SK-N-SH treated with all-trans-retinoic acid at 6 μM for 48 hours (cell line): ENCODE data around the gene DMD.

Experiments
- ATAC-seq: fragments of 200-7000 bp; cut with Tn5 transposase; 3 replicates; pipeline ENCODE4 v1.9.1; 2020; ENCODE audit warnings: mild to moderate bottlenecking, moderate library complexity
- ARNTL ChIP-seq: fragments of 450-650 bp; formaldehyde crosslinking; IDR thresholded peaks from 2 replicates; pipeline ENCODE4 v1.5.0; 2020; ENCODE audit warnings: low read depth, mild to moderate bottlenecking, moderate library complexity, borderline replicate concordance
- BACH2 ChIP-seq: fragments of 250-450 bp; sonication (Bioruptor Pico); IDR thresholded peaks from 2 replicates; pipeline ENCODE4 v1.9.0; 2021; ENCODE audit warnings: mild to moderate bottlenecking, borderline replicate concordance
- CREB5 ChIP-seq: fragments of 250-450 bp; sonication (Bioruptor Pico); IDR thresholded peaks from 2 replicates; pipeline ENCODE4 v1.5.1; 2020; ENCODE audit warnings: low read depth, mild to moderate bottlenecking, moderate library complexity
- CSDC2 ChIP-seq: fragments of 250-450 bp; sonication (Bioruptor Pico); IDR thresholded peaks from 2 replicates; pipeline ENCODE4 v1.5.0; 2020; ENCODE audit warnings: mild to moderate bottlenecking, moderate library complexity
- CSRNP3 ChIP-seq: fragments of 250-450 bp; sonication (Bioruptor Pico); IDR thresholded peaks from 2 replicates; pipeline ENCODE4 v1.5.1; 2021; ENCODE audit warnings: mild to moderate bottlenecking, moderate library complexity
- ESRRG ChIP-seq: fragments of 250-450 bp; sonication (Bioruptor Pico); IDR thresholded peaks from 2 replicates; pipeline ENCODE4 v1.6.1; 2021; ENCODE audit warnings: mild to moderate bottlenecking
- GLIS3 ChIP-seq: fragments of 250-450 bp; sonication (Bioruptor Pico); IDR thresholded peaks from 2 replicates; pipeline ENCODE4 v1.5.0; 2020; ENCODE audit warnings: mild to moderate bottlenecking, moderate library complexity
- ISL1 ChIP-seq: fragments of 250-450 bp; sonication (Bioruptor Pico); IDR thresholded peaks from 2 replicates; pipeline ENCODE4 v2.1.2; 2022; ENCODE audit warnings: mild to moderate bottlenecking, moderate library complexity
- OSR1 ChIP-seq: fragments of 250-450 bp; sonication (Bioruptor Pico); IDR thresholded peaks from 2 replicates; pipeline ENCODE4 v1.8.0; 2022; ENCODE audit warnings: moderate library complexity, mild to moderate bottlenecking, inconsistent platforms
- PATZ1 ChIP-seq: fragments of 250-450 bp; sonication (Bioruptor Pico); IDR thresholded peaks from 2 replicates; pipeline ENCODE4 v1.8.0; 2020; ENCODE audit warnings: mild to moderate bottlenecking, moderate library complexity, borderline replicate concordance
- POU6F1 ChIP-seq: fragments of 250-450 bp; sonication (Bioruptor Pico); IDR thresholded peaks from 2 replicates; pipeline ENCODE4 v1.8.0; 2021; ENCODE audit warnings: low read depth, mild to moderate bottlenecking, moderate library complexity, borderline replicate concordance
- PPARA ChIP-seq: fragments of 250-450 bp; sonication (Bioruptor Pico); IDR thresholded peaks from 2 replicates; pipeline ENCODE4 v1.5.0; 2020; ENCODE audit warnings: mild to moderate bottlenecking, borderline replicate concordance
- RARB ChIP-seq: fragments of 250-450 bp; sonication (Bioruptor Pico); IDR thresholded peaks from 2 replicates; pipeline ENCODE4 v1.8.0; 2021; ENCODE audit warnings: mild to moderate bottlenecking, moderate library complexity
- SNAI2 ChIP-seq: fragments of 250-450 bp; sonication (Bioruptor Pico); IDR thresholded peaks from 2 replicates; pipeline ENCODE4 v1.5.0; 2020; ENCODE audit warnings: mild to moderate bottlenecking, moderate library complexity
- TCF4 ChIP-seq: fragments of 250-450 bp; sonication (Bioruptor Pico); IDR thresholded peaks from 2 replicates; pipeline ENCODE4 v1.8.0; 2021; ENCODE audit warnings: mild to moderate bottlenecking, moderate library complexity, borderline replicate concordance
- TOX ChIP-seq: fragments of 250-450 bp; sonication (Bioruptor Pico); IDR thresholded peaks from 2 replicates; pipeline ENCODE4 v1.8.0; 2021; ENCODE audit warnings: mild to moderate bottlenecking, moderate library complexity, borderline replicate concordance
- TSHZ2 ChIP-seq: fragments of 250-450 bp; sonication (Bioruptor Pico); IDR thresholded peaks from 2 replicates; pipeline ENCODE4 v1.5.0; 2020; ENCODE audit warnings: mild to moderate bottlenecking, moderate library complexity
- ZC3H10 ChIP-seq: fragments of 250-450 bp; sonication (Bioruptor Pico); IDR thresholded peaks from 2 replicates; pipeline ENCODE4 v1.5.1; 2021; ENCODE audit warnings: mild to moderate bottlenecking, moderate library complexity
- ZFP3 ChIP-seq: fragments of 250-450 bp; sonication (Bioruptor Pico); IDR thresholded peaks from 2 replicates; pipeline ENCODE4 v1.5.0; 2020; ENCODE audit warnings: mild to moderate bottlenecking, moderate library complexity
- ZFP30 ChIP-seq: fragments of 450-650 bp; formaldehyde crosslinking; IDR thresholded peaks from 2 replicates; pipeline ENCODE4 v1.5.0; 2022; ENCODE audit warnings: mild to moderate bottlenecking, moderate library complexity
- ZNF565 ChIP-seq: fragments of 450-650 bp; formaldehyde crosslinking; conservative IDR thresholded peaks from 2 replicates; pipeline ENCODE4 v1.5.0; 2020; ENCODE audit warnings: low read depth, mild to moderate bottlenecking, moderate library complexity
- ZNF70 ChIP-seq: fragments of 450-650 bp; formaldehyde crosslinking; IDR thresholded peaks from 2 replicates; pipeline ENCODE4 v1.5.0; 2020; ENCODE audit warnings: mild to moderate bottlenecking, moderate library complexity
- ZNF8 ChIP-seq: fragments of 450-650 bp; formaldehyde crosslinking; IDR thresholded peaks from 2 replicates; pipeline ENCODE4 v1.5.0; 2020; ENCODE audit warnings: mild to moderate bottlenecking, moderate library complexity

The DMD gene

GRCh38 chrX:33126469-33126868 is 84.9 kb downstream of the DMD start:
- no peak for TF ChIP-seq ZNF70 (CRISPR knock-in tag)
- no peak for TF ChIP-seq BACH2
- TF ChIP-seq ESRRG (CRISPR knock-in tag) = no peak
- TF ChIP-seq ZNF8 (CRISPR knock-in tag) = no peak
- TF ChIP-seq TOX = no peak
- TF ChIP-seq POU6F1 (CRISPR knock-in tag) = no peak
- TF ChIP-seq ZNF565 = no peak
- no peak for TF ChIP-seq OSR1 (CRISPR knock-in tag)
- no peak for TF ChIP-seq CSRNP3 (CRISPR knock-in tag)
- no peak for TF ChIP-seq PPARA (CRISPR knock-in tag)
- no peak for ATAC-seq

- no peak for TF ChIP-seq GLIS3 (CRISPR knock-in tag)
- no peak for TF ChIP-seq TSHZ2 (CRISPR knock-in tag)
- no peak for TF ChIP-seq ISL1
- TF ChIP-seq CSRNP3 (CRISPR knock-in tag) = no peak
- no peak for TF ChIP-seq TCF4 (CRISPR knock-in tag)
- TF ChIP-seq ZFP30 (CRISPR knock-in tag) = no peak
- TF ChIP-seq ESRRG (CRISPR knock-in tag) = no peak
- no peak for TF ChIP-seq PATZ1 (CRISPR knock-in tag)
- TF ChIP-seq SNAI2 (CRISPR knock-in tag) = no peak
- no peak for TF ChIP-seq CSDC2 (CRISPR knock-in tag)
- no peak for ATAC-seq
Observed at GRCh38 chrX:33109858-33110257, 101.5 kb downstream of the DMD start.

GRCh38 chrX:33106737-33107136 is 104.6 kb downstream of the DMD start:
- no peak for ATAC-seq
- no peak for TF ChIP-seq RARB (CRISPR knock-in tag)
- TF ChIP-seq CSDC2 (CRISPR knock-in tag) = no peak
- no peak for TF ChIP-seq TCF4 (CRISPR knock-in tag)
- no peak for TF ChIP-seq BACH2
- no peak for TF ChIP-seq ESRRG (CRISPR knock-in tag)
- no peak for TF ChIP-seq TSHZ2 (CRISPR knock-in tag)
- TF ChIP-seq ZC3H10 (CRISPR knock-in tag) = no peak
- no peak for TF ChIP-seq ZNF70 (CRISPR knock-in tag)
- TF ChIP-seq ZFP3 (CRISPR knock-in tag) = no peak
- no peak for TF ChIP-seq ARNTL (CRISPR knock-in tag)
- TF ChIP-seq OSR1 (CRISPR knock-in tag) = no peak
- no peak for TF ChIP-seq CSRNP3 (CRISPR knock-in tag)
- TF ChIP-seq ZNF565 = no peak
- no peak for TF ChIP-seq SNAI2 (CRISPR knock-in tag)
- TF ChIP-seq ZFP30 (CRISPR knock-in tag) = no peak
- no peak for TF ChIP-seq CREB5 (CRISPR knock-in tag)
